CD14-positive monocyte (primary cell): ENCODE results near the gene GADD45GIP1. TPM values are rescaled to one million over a fixed set of nuclear protein-coding genes. Genes with fewer than 3 reads are reported as not detected.
A peak's percentile ranks its signal among the peaks of the same experiment; 100 is the strongest.
"Not testable (repeated sequence)": the region's sequence is repeated elsewhere in the genome, so short reads cannot be mapped to it uniquely, and the experiment has no call there.

Experiments used
- DNase-seq, 3 donors: peaks; one replicate each; pipeline ENCODE4 v3.0.0-alpha.2; 2011 to 2022
- H2AFZ ChIP-seq: 2 replicates; pipeline ENCODE4 v1.6.0; 2012; ENCODE audit warnings: mild to moderate bottlenecking, low read depth, low read length, inconsistent platforms; ENCODE audit not compliant: insufficient read depth, poor library complexity, severe bottlenecking
- H3K27ac ChIP-seq, 2 donors: 1 replicate in 1 of 2; 2 replicates in 1 of 2; pipeline ENCODE4 v1.5.1; 2012 to 2013; ENCODE audit warnings: low read length in 2 of 2, control low read depth in 1 of 2, inconsistent platforms in 1 of 2, low read depth in 1 of 2, mild to moderate bottlenecking in 1 of 2
- H3K27me3 ChIP-seq, 2 donors: one replicate each; pipeline versions ENCODE4 v1.6.0 to v1.6.1; 2011 to 2013; ENCODE audit warnings: low read length in 2 of 2; ENCODE audit not compliant: control insufficient read depth in 2 of 2, insufficient read depth in 2 of 2
- H3K36me3 ChIP-seq, 2 donors: replicated peaks in 1 of 2; 1 replicate in 1 of 2; 2 replicates in 1 of 2; pipeline versions ENCODE4 v1.5.1 to v1.6.1; 2012 to 2013; ENCODE audit warnings: low read length in 2 of 2, control low read depth in 1 of 2, inconsistent platforms in 1 of 2, mild to moderate bottlenecking in 1 of 2; ENCODE audit not compliant: insufficient read depth in 2 of 2, control insufficient read depth in 1 of 2
- H3K4me1 ChIP-seq, 2 donors: 1 replicate in 1 of 2; 2 replicates in 1 of 2; pipeline versions ENCODE4 v1.5.1 to v1.6.1; 2012 to 2013; ENCODE audit warnings: low read length in 2 of 2, control low read depth in 1 of 2, inconsistent platforms in 1 of 2, mild to moderate bottlenecking in 1 of 2, moderate library complexity in 1 of 2; ENCODE audit not compliant: insufficient read depth in 2 of 2, control insufficient read depth in 1 of 2
- H3K4me2 ChIP-seq: replicated peaks from 2 replicates; pipeline ENCODE3; 2012; ENCODE audit warnings: low read length, moderate library complexity, mild to moderate bottlenecking; ENCODE audit not compliant: poor library complexity, severe bottlenecking; ENCODE audit errors: extremely low read depth
- H3K4me3 ChIP-seq, 3 experiments: fragments of 200-600 bp in 1 of 3; sonication (generic) in 1 of 3; replicated peaks in 1 of 3; 1 replicate in 2 of 3; 2 replicates in 1 of 3; pipeline ENCODE4 v1.5.1; 2011 to 2013; ENCODE audit warnings: low read length in 3 of 3, mild to moderate bottlenecking in 3 of 3, control low read depth in 2 of 3, low read depth in 2 of 3, inconsistent platforms in 1 of 3, moderate library complexity in 1 of 3
- H3K79me2 ChIP-seq: 2 replicates; pipeline ENCODE4 v1.6.0; 2012; ENCODE audit warnings: mild to moderate bottlenecking, control low read depth, inconsistent platforms, low read length, moderate library complexity; ENCODE audit not compliant: insufficient read depth
- H3K9ac ChIP-seq: 2 replicates; pipeline ENCODE4 v1.6.0; 2017; ENCODE audit warnings: low read length, mild to moderate bottlenecking; ENCODE audit not compliant: insufficient read depth, poor library complexity, severe bottlenecking
- H3K9me3 ChIP-seq, 2 donors: replicated peaks in 1 of 2; 1 replicate in 1 of 2; 2 replicates in 1 of 2; pipeline versions ENCODE4 v1.5.1 to v1.6.1; 2012 to 2013; ENCODE audit warnings: low read length in 2 of 2, control low read depth in 1 of 2; ENCODE audit not compliant: control insufficient read depth in 1 of 2, insufficient read depth in 1 of 2
- H4K20me1 ChIP-seq: 2 replicates; pipeline ENCODE4 v1.6.0; 2012; ENCODE audit warnings: mild to moderate bottlenecking, low read length, control low read depth, moderate library complexity; ENCODE audit not compliant: insufficient read depth
- H3K27ac Mint-ChIP-seq, 7 donors: one replicate each; pipeline ENCODE4 v1.8.0; 2020; ENCODE audit warnings: mild to moderate bottlenecking in 7 of 7, mixed read lengths in 7 of 7, moderate library complexity in 6 of 7, inconsistent platforms in 2 of 7
- H3K27me3 Mint-ChIP-seq, 3 donors: one replicate each; pipeline ENCODE4 v1.8.0; 2021 to 2022; ENCODE audit warnings: low read depth in 3 of 3, mild to moderate bottlenecking in 3 of 3, mixed read lengths in 3 of 3, moderate library complexity in 3 of 3, inconsistent platforms in 1 of 3
- H3K36me3 Mint-ChIP-seq, 2 donors: one replicate each; pipeline ENCODE4 v1.8.0; 2020; ENCODE audit warnings: mixed read lengths in 2 of 2, inconsistent platforms in 1 of 2, mild to moderate bottlenecking in 1 of 2
- H3K4me1 Mint-ChIP-seq: one replicate; pipeline ENCODE4 v1.8.0; 2020; ENCODE audit warnings: mild to moderate bottlenecking, mixed read lengths
- H3K4me3 Mint-ChIP-seq, 2 donors: one replicate each; pipeline ENCODE4 v1.8.0; 2020; ENCODE audit warnings: mild to moderate bottlenecking in 2 of 2, mixed read lengths in 2 of 2, moderate library complexity in 1 of 2
- H3K9me3 Mint-ChIP-seq, 7 donors: one replicate each; pipeline ENCODE4 v1.8.0; 2020 to 2022; ENCODE audit warnings: mixed read lengths in 7 of 7, mild to moderate bottlenecking in 6 of 7, moderate library complexity in 6 of 7, inconsistent platforms in 2 of 7
- WGBS: methylation state at CpG from one replicate; pipeline ENCODE4 v1.1.5; 2013; ENCODE audit warnings: missing lambda C conversion rate; ENCODE audit not compliant: insufficient coverage; 5-methylcytosine and 5-hydroxymethylcytosine counted together
- intact Hi-C, 2 donors: fragments of 100-400 bp; cut with micrococcal nuclease; formaldehyde crosslinking; loops; one replicate each; pipeline versions ENCODE4 v1.15.0 to v1.15.1; 2023
- polyA plus RNA-seq, 3 donors: library from polyadenylated mRNA; depleted of rRNA in 1 of 3; unstranded in 2 of 3; stranded (reverse) in 1 of 3; fragments of 300-500 nt in 2 of 3; fragments of >200 nt in 1 of 3; fragmentation: Illumina TruSeq in 2 of 3; gene quantifications; 1 replicate in 2 of 3; 2 replicates in 1 of 3; pipeline ENCODE4 v1.2.3, GENCODE V29; 2012 to 2021
- TF ChIP-seq, protein P1 (sequence below): fragments of 200-600 bp; IDR thresholded peaks from one replicate; pipeline ENCODE4 v1.8.0; 2022; ENCODE audit warnings: antibody characterized with exemption, mild to moderate bottlenecking

Gene GADD45GIP1
- polyA plus RNA-seq, 3 donors = 8.3 to 42.4 (median 31.6) TPM

DNA sequence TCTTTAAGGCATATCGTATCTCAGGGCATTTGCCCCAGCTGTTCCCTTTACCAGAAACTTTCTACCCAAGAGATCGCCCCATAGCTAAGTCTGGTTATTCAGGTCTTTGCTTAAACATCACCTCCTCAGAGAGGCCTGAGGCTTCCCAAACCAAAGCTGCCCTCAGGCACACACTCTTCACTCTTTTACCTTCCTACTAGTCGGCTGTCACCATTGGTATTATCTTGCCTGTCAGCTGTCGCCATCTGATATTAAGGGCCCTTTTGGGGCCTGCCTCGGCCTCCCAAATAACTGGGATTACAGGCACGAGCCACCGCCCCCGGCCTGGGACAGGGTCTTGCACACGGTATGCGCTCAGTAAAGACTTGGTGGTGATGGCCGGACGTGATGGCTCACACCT lies 1.0 kb downstream of the GADD45GIP1 start:
- Mint-ChIP-seq H3K27me3 (peaks cover 0 to 1% (median 0%) of the 10 kb centered on the region in 3 donors), H3K4me3 (peak overlapping the region; percentile 79 to 87), H3K27ac (peak overlapping the region in 6 of 7 donors; percentile 35 to 83 (median 64)), H3K36me3 (peaks cover 19 to 35% of the 10 kb centered on the region in 2 donors), H3K4me1 (peaks cover 46% of the 10 kb centered on the region), H3K9me3 (no peaks in the 10 kb centered on the region)
- TF ChIP-seq, protein P1, sequence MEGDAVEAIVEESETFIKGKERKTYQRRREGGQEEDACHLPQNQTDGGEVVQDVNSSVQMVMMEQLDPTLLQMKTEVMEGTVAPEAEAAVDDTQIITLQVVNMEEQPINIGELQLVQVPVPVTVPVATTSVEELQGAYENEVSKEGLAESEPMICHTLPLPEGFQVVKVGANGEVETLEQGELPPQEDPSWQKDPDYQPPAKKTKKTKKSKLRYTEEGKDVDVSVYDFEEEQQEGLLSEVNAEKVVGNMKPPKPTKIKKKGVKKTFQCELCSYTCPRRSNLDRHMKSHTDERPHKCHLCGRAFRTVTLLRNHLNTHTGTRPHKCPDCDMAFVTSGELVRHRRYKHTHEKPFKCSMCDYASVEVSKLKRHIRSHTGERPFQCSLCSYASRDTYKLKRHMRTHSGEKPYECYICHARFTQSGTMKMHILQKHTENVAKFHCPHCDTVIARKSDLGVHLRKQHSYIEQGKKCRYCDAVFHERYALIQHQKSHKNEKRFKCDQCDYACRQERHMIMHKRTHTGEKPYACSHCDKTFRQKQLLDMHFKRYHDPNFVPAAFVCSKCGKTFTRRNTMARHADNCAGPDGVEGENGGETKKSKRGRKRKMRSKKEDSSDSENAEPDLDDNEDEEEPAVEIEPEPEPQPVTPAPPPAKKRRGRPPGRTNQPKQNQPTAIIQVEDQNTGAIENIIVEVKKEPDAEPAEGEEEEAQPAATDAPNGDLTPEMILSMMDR = no peak
- Histone ChIP-seq H3K27me3 (no peaks in the 10 kb centered on the region), H3K9me3 (no peaks in the 10 kb centered on the region), H3K79me2 (peaks cover 50% of the 10 kb centered on the region), H2AFZ (no peak overlapping the region), H3K4me1 (peaks cover 31 to 45% of the 10 kb centered on the region in 2 donors), H3K9ac (no peak overlapping the region), H3K36me3 (peaks cover 17 to 35% of the 10 kb centered on the region in 2 donors), H3K4me3 (peak overlapping the region in 1 of 3 experiments; percentile 88), H4K20me1 (no peaks in the 10 kb centered on the region), H3K27ac (peak overlapping the region; percentile 41 to 85), H3K4me2 (peak overlapping the region; percentile 92)
- 82% methylated on average over 12 of the region's 12 CpGs for WGBS
- DNase-seq = no peak
- intact Hi-C loops = no loop called here

DNA sequence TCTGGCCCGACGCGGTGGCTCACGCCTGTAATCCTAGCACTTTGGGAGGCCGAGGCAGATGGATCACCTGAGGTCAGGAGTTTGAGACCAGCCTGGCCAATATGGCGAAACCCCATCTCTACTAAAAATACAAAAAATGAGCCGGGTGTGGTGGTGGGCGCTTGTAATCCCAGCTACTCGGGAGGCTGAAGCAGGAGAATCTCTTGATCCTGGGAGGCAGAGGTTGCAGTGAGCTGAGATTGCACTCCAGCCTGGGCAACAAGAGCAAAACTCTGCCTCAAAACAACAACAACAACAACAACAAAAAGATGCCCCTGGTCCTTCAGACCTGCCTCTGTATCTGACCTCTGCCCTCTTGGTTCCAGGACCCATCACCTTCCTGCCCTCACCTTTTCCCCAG lies 1.4 kb downstream of the GADD45GIP1 start:
- H2AFZ ChIP-seq, H3K9me3 Mint-ChIP-seq, H3K4me3 ChIP-seq, H4K20me1 ChIP-seq, intact Hi-C loops, H3K27me3 Mint-ChIP-seq, DNase-seq, H3K4me2 ChIP-seq, H3K9me3 ChIP-seq, H3K9ac ChIP-seq, H3K27me3 ChIP-seq: not testable (repeated sequence)
- Histone ChIP-seq H3K4me1 (peaks cover 31 to 45% of the 10 kb centered on the region in 2 donors), H3K79me2 (peaks cover 52% of the 10 kb centered on the region), H3K36me3 (peaks cover 21 to 39% of the 10 kb centered on the region in 2 donors), H3K27ac (peak overlapping the region in 1 of 2 donors; percentile 93)
- Mint-ChIP-seq H3K27ac (peak overlapping the region in 6 of 7 donors; percentile 35 to 83 (median 60)), H3K4me1 (peaks cover 46% of the 10 kb centered on the region), H3K36me3 (peaks cover 23 to 39% of the 10 kb centered on the region in 2 donors), H3K4me3 (peak overlapping the region in 1 of 2 donors; percentile 3)
- WGBS = 100% methylated on average over 1 of the region's 9 CpGs
